ENCODE results near the gene NARS2.

NARS2 gene

GRCh38 chr11:78426845-78427244 is 147.8 kb downstream of the NARS2 start:
- no peak for DNase-seq
- in situ Hi-C loops (cut with HindIII; ENCODE audit: low pct_ligation_motif_present, low pct_unique_long_range_greater_than_20kb, low sequenced_read_pairs) = no loop called here

- no peak for DNase-seq
- in situ Hi-C loops (cut with HindIII; ENCODE audit: low pct_ligation_motif_present, low pct_unique_long_range_greater_than_20kb, low sequenced_read_pairs) = no loop called here
These were observed 149.1 kb downstream of the NARS2 start for GRCh38 chr11:78425399-78426070.

- in situ Hi-C loops (cut with HindIII; ENCODE audit: low pct_ligation_motif_present, low pct_unique_long_range_greater_than_20kb, low sequenced_read_pairs) = no loop called here
- no peak for DNase-seq
These were observed 150.1 kb downstream of the NARS2 start for GRCh38 chr11:78424334-78425270.

- DNase-seq = no peak
- in situ Hi-C loops (cut with HindIII; ENCODE audit: low pct_ligation_motif_present, low pct_unique_long_range_greater_than_20kb, low sequenced_read_pairs) = no loop called here
These were observed 151.4 kb downstream of the NARS2 start for GRCh38 chr11:78423241-78423640.

- in situ Hi-C loops (cut with HindIII; ENCODE audit: low pct_ligation_motif_present, low pct_unique_long_range_greater_than_20kb, low sequenced_read_pairs) = no loop called here
- no peak for DNase-seq
These were observed 153.9 kb downstream of the NARS2 start for GRCh38 chr11:78420796-78421209.

GRCh38 chr11:78420255-78420764 is 154.4 kb downstream of the NARS2 start:
- in situ Hi-C loops (cut with HindIII; ENCODE audit: low pct_ligation_motif_present, low pct_unique_long_range_greater_than_20kb, low sequenced_read_pairs) = no loop called here

GRCh38 chr11:78419327-78419726 is 155.3 kb downstream of the NARS2 start:
- no peak for DNase-seq
- in situ Hi-C loops (cut with HindIII; ENCODE audit: low pct_ligation_motif_present, low pct_unique_long_range_greater_than_20kb, low sequenced_read_pairs) = no loop called here

More at GRCh38 chr11:78420255-78420764, 154.4 kb downstream of the NARS2 start:
- peak; percentile 54 for DNase-seq

GRCh38 chr11:78418584-78419211 is 156.0 kb downstream of the NARS2 start:
- in situ Hi-C loops (cut with HindIII; ENCODE audit: low pct_ligation_motif_present, low pct_unique_long_range_greater_than_20kb, low sequenced_read_pairs) = no loop called here

GRCh38 chr11:78417888-78418583 is 156.6 kb downstream of the NARS2 start:
- in situ Hi-C loops (cut with HindIII; ENCODE audit: low pct_ligation_motif_present, low pct_unique_long_range_greater_than_20kb, low sequenced_read_pairs) = no loop called here
- DNase-seq = peak; percentile 79

More at GRCh38 chr11:78418584-78419211, 156.0 kb downstream of the NARS2 start:
- no peak for DNase-seq

GRCh38 chr11:78417175-78417887 is 157.3 kb downstream of the NARS2 start, which contains the start of gene GAB2:
GAB2 (minus strand) TSS chr11:78417820; CDS start chr11:78417720, 100 bp downstream.
- in situ Hi-C loops (cut with HindIII; ENCODE audit: low pct_ligation_motif_present, low pct_unique_long_range_greater_than_20kb, low sequenced_read_pairs) = no loop called here
- no peak for DNase-seq

GRCh38 chr11:78416285-78417174 is 158.1 kb downstream of the NARS2 start:
- in situ Hi-C loops (cut with HindIII; ENCODE audit: low pct_ligation_motif_present, low pct_unique_long_range_greater_than_20kb, low sequenced_read_pairs) = no loop called here
- peak; percentile 89 for DNase-seq

- DNase-seq = no peak
- in situ Hi-C loops (cut with HindIII; ENCODE audit: low pct_ligation_motif_present, low pct_unique_long_range_greater_than_20kb, low sequenced_read_pairs) = no loop called here
These were observed 159.3 kb downstream of the NARS2 start for GRCh38 chr11:78415338-78415737.

GRCh38 chr11:78414321-78415051 is 160.2 kb downstream of the NARS2 start:
- in situ Hi-C loops (cut with HindIII; ENCODE audit: low pct_ligation_motif_present, low pct_unique_long_range_greater_than_20kb, low sequenced_read_pairs) = no loop called here
- DNase-seq = peak; percentile 41

GRCh38 chr11:78408619-78409018 is 166.0 kb downstream of the NARS2 start:
- no peak for DNase-seq
- in situ Hi-C loops (cut with HindIII; ENCODE audit: low pct_ligation_motif_present, low pct_unique_long_range_greater_than_20kb, low sequenced_read_pairs) = no loop called here

GRCh38 chr11:78406568-78407196 is 168.0 kb downstream of the NARS2 start:
- DNase-seq = no peak
- in situ Hi-C loops (cut with HindIII; ENCODE audit: low pct_ligation_motif_present, low pct_unique_long_range_greater_than_20kb, low sequenced_read_pairs) = no loop called here

GRCh38 chr11:78405805-78406204 is 168.9 kb downstream of the NARS2 start:
- in situ Hi-C loops (cut with HindIII; ENCODE audit: low pct_ligation_motif_present, low pct_unique_long_range_greater_than_20kb, low sequenced_read_pairs) = no loop called here
- DNase-seq = no peak
